Neural cell (in vitro differentiated cells): ENCODE measurements around the gene TAC3. TPM values are rescaled to one million over a fixed set of nuclear protein-coding genes. Genes with fewer than 3 reads are reported as not detected.

Experiments used
- H2AFZ ChIP-seq: fragments of 200-600, 300-800 bp; sonication (generic), shearing (Covaris generic); 2 replicates; pipeline ENCODE4 v1.6.0; 2014; ENCODE audit warnings: low read depth, mild to moderate bottlenecking, antibody characterized with exemption, low read length, moderate library complexity
- H3F3A ChIP-seq: fragments of 200-600 bp; shearing (Covaris generic); 2 replicates; pipeline ENCODE4 v1.6.1; 2016; ENCODE audit warnings: mild to moderate bottlenecking, moderate library complexity, mixed read lengths, antibody characterized with exemption, low read length; ENCODE audit not compliant: insufficient read depth, poor library complexity, severe bottlenecking
- H3K27ac ChIP-seq: fragments of 200-600, 300-800 bp; sonication (generic), shearing (Covaris generic); 2 replicates; pipeline ENCODE4 v1.5.1; 2014; ENCODE audit warnings: mild to moderate bottlenecking, low read length, moderate library complexity
- H3K27me3 ChIP-seq: fragments of 300-800, 200-600 bp; sonication (generic), shearing (Covaris generic); 2 replicates; pipeline ENCODE4 v1.6.0; 2014; ENCODE audit warnings: mild to moderate bottlenecking, low read depth, low read length, moderate library complexity; ENCODE audit not compliant: insufficient read depth
- H3K36me3 ChIP-seq: fragments of 300-800, 200-600 bp; sonication (generic), shearing (Covaris generic); 2 replicates; pipeline ENCODE4 v1.5.1; 2014; ENCODE audit warnings: mild to moderate bottlenecking, antibody characterized with exemption, low read length, moderate library complexity; ENCODE audit not compliant: insufficient read depth
- H3K4me2 ChIP-seq: fragments of 300-800, 200-600 bp; sonication (generic), shearing (Covaris generic); 2 replicates; pipeline ENCODE4 v1.6.0; 2014; ENCODE audit warnings: mild to moderate bottlenecking, low read length
- H3K4me3 ChIP-seq: fragments of 300-800, 200-600 bp; sonication (generic), shearing (Covaris generic); 2 replicates; pipeline ENCODE4 v1.5.1; 2014; ENCODE audit warnings: mild to moderate bottlenecking, low read length, moderate library complexity
- H3K79me2 ChIP-seq: fragments of 200-600 bp; shearing (Covaris generic); replicated peaks from 2 replicates; pipeline ENCODE4 v1.6.0; 2014; ENCODE audit warnings: mild to moderate bottlenecking, low read length, moderate library complexity; ENCODE audit not compliant: insufficient read depth
- H3K9ac ChIP-seq: fragments of 300-800, 200-600 bp; sonication (generic), shearing (Covaris generic); 2 replicates; pipeline ENCODE4 v1.6.1; 2016; ENCODE audit warnings: mild to moderate bottlenecking, low read length, mixed read lengths
- H3K9me2 ChIP-seq: fragments of 200-600 bp; shearing (Covaris generic); 2 replicates; pipeline ENCODE4 v1.6.1; 2016; ENCODE audit warnings: mild to moderate bottlenecking, low read length, mixed read lengths; ENCODE audit not compliant: insufficient read depth
- H3K9me3 ChIP-seq: fragments of 200-600, 300-800 bp; sonication (generic), shearing (Covaris generic); 2 replicates; pipeline ENCODE4 v1.6.1; 2016; ENCODE audit warnings: mild to moderate bottlenecking, mixed run types, low read length, moderate library complexity, mixed read lengths
- H4K20me1 ChIP-seq: fragments of 200-600 bp; shearing (Covaris generic); 2 replicates; pipeline ENCODE4 v1.6.1; 2016; ENCODE audit warnings: mild to moderate bottlenecking, mixed run types; ENCODE audit not compliant: insufficient read depth
- EP300 ChIP-seq: fragments of 450-650 bp; conservative IDR thresholded peaks from 2 replicates; pipeline ENCODE4 v1.6.1; 2014; ENCODE audit warnings: antibody characterized with exemption, mild to moderate bottlenecking, moderate library complexity; ENCODE audit not compliant: poor library complexity, severe bottlenecking
- EZH2 ChIP-seq: fragments of 200-600, 300-800 bp; shearing (Covaris generic), sonication (generic); IDR thresholded peaks from 2 replicates; pipeline ENCODE4 v1.6.1; 2014; ENCODE audit warnings: antibody characterized with exemption, low read length, borderline replicate concordance, mild to moderate bottlenecking; ENCODE audit not compliant: insufficient read depth, poor library complexity, severe bottlenecking
- MXI1 ChIP-seq: fragments of 450-650 bp; conservative IDR thresholded peaks from 2 replicates; pipeline ENCODE4 v1.6.1; 2014; ENCODE audit warnings: antibody characterized with exemption, mild to moderate bottlenecking; ENCODE audit not compliant: poor library complexity, severe bottlenecking
- POLR2AphosphoS5 ChIP-seq: IDR thresholded peaks from 2 replicates; pipeline ENCODE4 v1.6.1; 2012
- RAD21 ChIP-seq: fragments of 450-650 bp; conservative IDR thresholded peaks from 2 replicates; pipeline ENCODE4 v1.6.1; 2014; ENCODE audit warnings: antibody characterized with exemption, mild to moderate bottlenecking, moderate library complexity
- SMC3 ChIP-seq: fragments of 450-650 bp; conservative IDR thresholded peaks from 2 replicates; pipeline ENCODE4 v1.6.1; 2014; ENCODE audit warnings: antibody characterized with exemption, mild to moderate bottlenecking, moderate library complexity; ENCODE audit not compliant: poor library complexity
- TAF1 ChIP-seq: IDR thresholded peaks from 2 replicates; pipeline ENCODE4 v1.6.1; 2012; ENCODE audit warnings: low read depth
- polyA plus RNA-seq: library from polyadenylated mRNA; depleted of rRNA; stranded (reverse); fragments of >200 nt; gene quantifications from 2 replicates; pipeline ENCODE4 v1.2.3, GENCODE V29; 2014
- TF ChIP-seq, protein P1 (sequence below): fragments of 450-650 bp; IDR thresholded peaks from 2 replicates; pipeline ENCODE4 v1.5.1; 2014; ENCODE audit warnings: antibody characterized with exemption, mild to moderate bottlenecking, moderate library complexity; ENCODE audit not compliant: poor library complexity, severe bottlenecking
- TF ChIP-seq, protein P2 (sequence below): IDR thresholded peaks from 2 replicates; pipeline ENCODE4 v1.6.1; 2012; ENCODE audit warnings: borderline replicate concordance

Gene TAC3
- polyA plus RNA-seq, 1 donor from 2014 or later = 2.5 TPM

DNA sequence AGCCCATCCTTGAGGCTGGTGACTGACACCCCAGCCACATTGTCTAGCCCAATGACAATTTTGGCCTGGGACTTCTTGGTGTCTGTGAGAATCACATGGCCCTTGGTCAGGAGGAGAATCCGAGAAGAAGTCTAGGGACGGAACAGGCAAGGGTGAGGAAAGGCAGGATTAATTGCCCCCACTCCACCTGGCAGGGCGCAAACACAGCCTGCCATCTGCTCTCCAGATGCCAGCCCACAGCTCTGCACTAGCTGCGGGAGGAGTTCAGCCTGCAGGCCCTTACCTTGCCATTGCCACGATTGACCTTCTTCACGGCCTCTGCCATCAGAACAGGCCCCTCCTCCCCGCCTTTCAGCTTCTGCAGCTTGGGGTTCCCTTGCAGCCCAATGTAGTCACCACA is 13.1 kb upstream of the TAC3 start:
- Histone ChIP-seq H3K27ac (no peak overlapping the region), H3K9me3 (no peaks in the 10 kb centered on the region), H2AFZ (no peak overlapping the region), H3K79me2 (no peaks in the 10 kb centered on the region), H3K4me3 (no peak overlapping the region), H3F3A (no peaks in the 10 kb centered on the region), H3K27me3 (no peaks in the 10 kb centered on the region), H3K4me2 (no peak overlapping the region), H3K36me3 (no peaks in the 10 kb centered on the region), H3K9ac (no peak overlapping the region), H4K20me1 (no peaks in the 10 kb centered on the region), H3K9me2 (no peaks in the 10 kb centered on the region)
- TF ChIP-seq TAF1 = no peak
- TF ChIP-seq, protein P1, sequence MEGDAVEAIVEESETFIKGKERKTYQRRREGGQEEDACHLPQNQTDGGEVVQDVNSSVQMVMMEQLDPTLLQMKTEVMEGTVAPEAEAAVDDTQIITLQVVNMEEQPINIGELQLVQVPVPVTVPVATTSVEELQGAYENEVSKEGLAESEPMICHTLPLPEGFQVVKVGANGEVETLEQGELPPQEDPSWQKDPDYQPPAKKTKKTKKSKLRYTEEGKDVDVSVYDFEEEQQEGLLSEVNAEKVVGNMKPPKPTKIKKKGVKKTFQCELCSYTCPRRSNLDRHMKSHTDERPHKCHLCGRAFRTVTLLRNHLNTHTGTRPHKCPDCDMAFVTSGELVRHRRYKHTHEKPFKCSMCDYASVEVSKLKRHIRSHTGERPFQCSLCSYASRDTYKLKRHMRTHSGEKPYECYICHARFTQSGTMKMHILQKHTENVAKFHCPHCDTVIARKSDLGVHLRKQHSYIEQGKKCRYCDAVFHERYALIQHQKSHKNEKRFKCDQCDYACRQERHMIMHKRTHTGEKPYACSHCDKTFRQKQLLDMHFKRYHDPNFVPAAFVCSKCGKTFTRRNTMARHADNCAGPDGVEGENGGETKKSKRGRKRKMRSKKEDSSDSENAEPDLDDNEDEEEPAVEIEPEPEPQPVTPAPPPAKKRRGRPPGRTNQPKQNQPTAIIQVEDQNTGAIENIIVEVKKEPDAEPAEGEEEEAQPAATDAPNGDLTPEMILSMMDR = no peak
- TF ChIP-seq SMC3 = no peak

DNA sequence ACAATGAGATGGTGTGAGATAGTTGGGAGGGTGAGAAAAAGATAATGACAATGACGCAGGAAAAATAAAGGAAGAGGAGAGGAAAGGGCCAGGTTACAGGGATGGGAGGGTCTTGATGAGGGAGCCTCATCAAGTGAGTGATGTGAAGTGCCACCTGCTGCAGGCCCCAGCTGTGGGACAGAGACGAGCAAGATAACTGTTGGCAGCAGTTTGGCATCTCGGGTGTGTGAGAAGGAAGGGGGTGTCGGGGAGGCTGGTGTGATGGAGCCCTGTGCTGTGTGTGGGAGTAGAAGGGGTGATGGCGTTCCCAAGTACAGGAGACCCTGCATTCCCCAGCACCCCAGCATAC is 11.4 kb upstream of the TAC3 start:
- Histone ChIP-seq H3K27me3 (no peaks in the 10 kb centered on the region), H3F3A (no peaks in the 10 kb centered on the region), H3K27ac (no peak overlapping the region), H3K9ac (no peak overlapping the region), H2AFZ (no peak overlapping the region), H3K9me3 (no peaks in the 10 kb centered on the region), H3K4me2 (no peak overlapping the region), H4K20me1 (no peaks in the 10 kb centered on the region), H3K36me3 (no peaks in the 10 kb centered on the region), H3K79me2 (no peaks in the 10 kb centered on the region), H3K9me2 (no peaks in the 10 kb centered on the region), H3K4me3 (no peak overlapping the region)
- TF ChIP-seq TAF1 = no peak
- TF ChIP-seq, protein P1 = no peak
- TF ChIP-seq POLR2AphosphoS5 = no peak
- TF ChIP-seq, protein P2, sequence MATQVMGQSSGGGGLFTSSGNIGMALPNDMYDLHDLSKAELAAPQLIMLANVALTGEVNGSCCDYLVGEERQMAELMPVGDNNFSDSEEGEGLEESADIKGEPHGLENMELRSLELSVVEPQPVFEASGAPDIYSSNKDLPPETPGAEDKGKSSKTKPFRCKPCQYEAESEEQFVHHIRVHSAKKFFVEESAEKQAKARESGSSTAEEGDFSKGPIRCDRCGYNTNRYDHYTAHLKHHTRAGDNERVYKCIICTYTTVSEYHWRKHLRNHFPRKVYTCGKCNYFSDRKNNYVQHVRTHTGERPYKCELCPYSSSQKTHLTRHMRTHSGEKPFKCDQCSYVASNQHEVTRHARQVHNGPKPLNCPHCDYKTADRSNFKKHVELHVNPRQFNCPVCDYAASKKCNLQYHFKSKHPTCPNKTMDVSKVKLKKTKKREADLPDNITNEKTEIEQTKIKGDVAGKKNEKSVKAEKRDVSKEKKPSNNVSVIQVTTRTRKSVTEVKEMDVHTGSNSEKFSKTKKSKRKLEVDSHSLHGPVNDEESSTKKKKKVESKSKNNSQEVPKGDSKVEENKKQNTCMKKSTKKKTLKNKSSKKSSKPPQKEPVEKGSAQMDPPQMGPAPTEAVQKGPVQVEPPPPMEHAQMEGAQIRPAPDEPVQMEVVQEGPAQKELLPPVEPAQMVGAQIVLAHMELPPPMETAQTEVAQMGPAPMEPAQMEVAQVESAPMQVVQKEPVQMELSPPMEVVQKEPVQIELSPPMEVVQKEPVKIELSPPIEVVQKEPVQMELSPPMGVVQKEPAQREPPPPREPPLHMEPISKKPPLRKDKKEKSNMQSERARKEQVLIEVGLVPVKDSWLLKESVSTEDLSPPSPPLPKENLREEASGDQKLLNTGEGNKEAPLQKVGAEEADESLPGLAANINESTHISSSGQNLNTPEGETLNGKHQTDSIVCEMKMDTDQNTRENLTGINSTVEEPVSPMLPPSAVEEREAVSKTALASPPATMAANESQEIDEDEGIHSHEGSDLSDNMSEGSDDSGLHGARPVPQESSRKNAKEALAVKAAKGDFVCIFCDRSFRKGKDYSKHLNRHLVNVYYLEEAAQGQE = no peak
- TF ChIP-seq SMC3 = no peak
- TF ChIP-seq EP300 = no peak
- no peak for TF ChIP-seq EZH2
- TF ChIP-seq RAD21 = no peak
- no peak for TF ChIP-seq MXI1
